Ovary (tissue), 9 donors: Measurements from ENCODE around the gene TENT5C. TPM values are rescaled to one million over a fixed set of nuclear protein-coding genes. Genes with fewer than 3 reads are reported as not detected.

Source experiments
- DNase-seq, 5 donors: peaks; one replicate each; pipeline ENCODE4 v3.0.0-alpha.2; 2019 to 2020
- H3K27ac ChIP-seq, 2 donors: fragments of 200-600 bp; one replicate each; pipeline versions ENCODE4 v1.5.1 to v1.8.0; 2019 to 2022
- H3K27me3 ChIP-seq: fragments of 200-600 bp; one replicate; pipeline ENCODE4 v1.8.0; 2022
- H3K36me3 ChIP-seq: fragments of 200-600 bp; sonication (generic); one replicate; pipeline ENCODE4 v1.5.1; 2019
- H3K4me1 ChIP-seq: one replicate; pipeline ENCODE4 v1.8.1; 2013; ENCODE audit warnings: mild to moderate bottlenecking, moderate library complexity; ENCODE audit not compliant: insufficient read depth
- H3K4me3 ChIP-seq: fragments of 200-600 bp; sonication (generic); one replicate; pipeline ENCODE4 v1.5.1; 2017
- H3K9me3 ChIP-seq, 2 donors: fragments of 200-600 bp in 1 of 2; sonication (generic) in 1 of 2; one replicate each; pipeline versions ENCODE4 v1.5.1 to v1.8.1; 2013 to 2019; ENCODE audit warnings: mild to moderate bottlenecking in 1 of 2, moderate library complexity in 1 of 2
- EP300 ChIP-seq: sonication (generic); formaldehyde crosslinking; IDR thresholded peaks from one replicate; pipeline ENCODE4 v1.6.1; 2017; ENCODE audit warnings: antibody characterized with exemption
- POLR2A ChIP-seq: fragments of 450-650 bp; IDR thresholded peaks from one replicate; pipeline ENCODE4 v1.6.1; 2017; ENCODE audit warnings: antibody characterized with exemption, mild to moderate bottlenecking, moderate library complexity
- WGBS, 3 donors: extraction: QIAGEN DNeasy Blood & Tissue Kit in 1 of 3; methylation state at CpG; one replicate each; pipeline versions ENCODE4 v1.1.5 to v1.1.7; 2013 to 2017; 5-methylcytosine and 5-hydroxymethylcytosine counted together
- intact Hi-C, 4 donors: fragments of 100-400 bp; cut with DNase I; formaldehyde crosslinking; loops; one replicate each; pipeline versions ENCODE4 v1.11.0 to v1.15.1; 2022 to 2023
- polyA plus RNA-seq, 2 donors: library from polyadenylated mRNA; stranded (reverse); fragments of 200-250 nt in 1 of 2; fragments of 350-450 nt in 1 of 2; fragmentation: Illumina TruSeq in 1 of 2; extraction: RNeasy Lipid Tissue Mini Kit (QIAGEN cat#74804) in 1 of 2; gene quantifications; one replicate each; pipeline ENCODE4 v1.2.3, GENCODE V29; 2013 to 2014
- total RNA-seq, 7 donors: library from RNA; depleted of rRNA in 2 of 7; stranded (reverse); fragments of >200 nt in 2 of 7; fragmentation: NEBNext Ultra II Directional in 3 of 7; extraction: Animal tissue kit (Norgen Biotek cat#: 25700) in 3 of 7; gene quantifications; one replicate each; pipeline versions ENCODE4 v1.1.0 to v1.2.4, GENCODE V29; 2016 to 2023
- TF ChIP-seq, protein P1 (sequence below), 3 donors: fragments of 450-650 bp in 2 of 3; fragments of 200-600 bp in 1 of 3; IDR thresholded peaks; one replicate each; pipeline versions ENCODE4 v1.5.1 to v1.8.0; 2016 to 2022; ENCODE audit warnings: antibody characterized with exemption in 3 of 3, mild to moderate bottlenecking in 1 of 3
- donor health status: DM: no; HTN: no; CAD: no; lungs with moderate emphysema.
- donor health status: DM: no; HTN: no; CAD: no.
- donor health status: Bipolar disorder and iron deficiency.
- donor health status: DM: yes; HTN: yes; CAD: no.
- donor health status: DM: no; HTN: no; CAD: no.
- donor health status: DM: yes; HTN: yes; CAD: no.

Gene TENT5C
- total and polyA plus RNA-seq, 9 donors, result 2.6 to 24.7 (median 11.4) TPM

DNA sequence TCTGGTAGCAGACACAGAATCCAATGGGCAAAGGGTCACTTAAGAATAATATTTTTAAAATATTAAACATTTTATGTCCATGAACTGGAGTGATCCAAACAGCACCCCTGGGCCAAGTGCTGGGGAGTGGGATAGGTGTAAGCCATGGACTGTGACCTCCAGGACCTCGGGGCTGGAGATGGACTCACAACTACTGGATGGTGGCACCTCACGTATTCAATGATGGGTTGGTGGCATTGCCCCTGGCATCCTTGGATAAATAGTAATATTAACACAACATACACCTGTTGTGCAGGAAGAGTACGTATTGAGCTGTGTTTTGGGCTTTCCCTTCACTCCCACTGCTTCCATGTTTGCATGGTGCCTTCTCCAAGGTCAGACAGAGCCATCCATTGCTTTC is 39.3 kb upstream of the TENT5C start:
- H3K27ac ChIP-seq, result no peak overlapping the region
- intact Hi-C loops, result no loop called here
- no peak overlapping the region for H3K4me3 ChIP-seq
- TF ChIP-seq EP300 (no peak), POLR2A (no peak)
- TF ChIP-seq, protein P1, sequence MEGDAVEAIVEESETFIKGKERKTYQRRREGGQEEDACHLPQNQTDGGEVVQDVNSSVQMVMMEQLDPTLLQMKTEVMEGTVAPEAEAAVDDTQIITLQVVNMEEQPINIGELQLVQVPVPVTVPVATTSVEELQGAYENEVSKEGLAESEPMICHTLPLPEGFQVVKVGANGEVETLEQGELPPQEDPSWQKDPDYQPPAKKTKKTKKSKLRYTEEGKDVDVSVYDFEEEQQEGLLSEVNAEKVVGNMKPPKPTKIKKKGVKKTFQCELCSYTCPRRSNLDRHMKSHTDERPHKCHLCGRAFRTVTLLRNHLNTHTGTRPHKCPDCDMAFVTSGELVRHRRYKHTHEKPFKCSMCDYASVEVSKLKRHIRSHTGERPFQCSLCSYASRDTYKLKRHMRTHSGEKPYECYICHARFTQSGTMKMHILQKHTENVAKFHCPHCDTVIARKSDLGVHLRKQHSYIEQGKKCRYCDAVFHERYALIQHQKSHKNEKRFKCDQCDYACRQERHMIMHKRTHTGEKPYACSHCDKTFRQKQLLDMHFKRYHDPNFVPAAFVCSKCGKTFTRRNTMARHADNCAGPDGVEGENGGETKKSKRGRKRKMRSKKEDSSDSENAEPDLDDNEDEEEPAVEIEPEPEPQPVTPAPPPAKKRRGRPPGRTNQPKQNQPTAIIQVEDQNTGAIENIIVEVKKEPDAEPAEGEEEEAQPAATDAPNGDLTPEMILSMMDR (IDR thresholded peaks at IDR 0.05), result no peak
- no peaks in the 10 kb centered on the region for H3K36me3 ChIP-seq
- H3K27me3 ChIP-seq, result no peaks in the 10 kb centered on the region
- no peaks in the 10 kb centered on the region for H3K4me1 ChIP-seq
- DNase-seq, result no peak
- 80 to 92% (median 82%) methylated on average over 3 of the region's 3 CpGs for WGBS, 3 donors
- no peaks in the 10 kb centered on the region for H3K9me3 ChIP-seq

DNA sequence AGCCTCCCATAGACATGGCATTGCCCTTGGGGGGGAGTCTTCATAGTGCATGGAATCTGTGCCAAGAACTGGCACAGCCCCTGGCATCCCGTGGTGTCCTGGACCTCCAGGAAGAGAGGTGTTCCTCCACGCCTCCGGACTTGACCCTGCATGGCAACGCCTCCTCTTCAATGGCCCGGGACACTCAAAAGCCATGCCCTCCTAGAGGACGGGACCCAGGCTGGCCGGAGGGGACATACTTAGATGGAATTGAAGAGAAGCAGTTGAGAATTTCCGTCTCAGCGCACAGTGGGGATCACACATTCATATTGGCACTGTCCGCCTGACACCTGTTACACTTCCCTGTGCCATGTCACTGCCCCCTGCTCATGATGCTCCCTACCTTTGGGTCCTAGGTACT is 38.4 kb upstream of the TENT5C start:
- Histone ChIP-seq H3K4me3 (no peak overlapping the region), H3K9me3 (no peaks in the 10 kb centered on the region), H3K4me1 (no peaks in the 10 kb centered on the region), H3K27me3 (no peaks in the 10 kb centered on the region), H3K36me3 (no peaks in the 10 kb centered on the region), H3K27ac (no peak overlapping the region)
- intact Hi-C loops, result no loop called here
- DNase-seq, result no peak
- TF ChIP-seq, protein P1 (IDR thresholded peaks at IDR 0.05), result no peak
- TF ChIP-seq EP300, result no peak
- no peak for TF ChIP-seq POLR2A
- 92 to 97% (median 96%) methylated on average over 10 of the region's 10 CpGs for WGBS, 3 donors

DNA sequence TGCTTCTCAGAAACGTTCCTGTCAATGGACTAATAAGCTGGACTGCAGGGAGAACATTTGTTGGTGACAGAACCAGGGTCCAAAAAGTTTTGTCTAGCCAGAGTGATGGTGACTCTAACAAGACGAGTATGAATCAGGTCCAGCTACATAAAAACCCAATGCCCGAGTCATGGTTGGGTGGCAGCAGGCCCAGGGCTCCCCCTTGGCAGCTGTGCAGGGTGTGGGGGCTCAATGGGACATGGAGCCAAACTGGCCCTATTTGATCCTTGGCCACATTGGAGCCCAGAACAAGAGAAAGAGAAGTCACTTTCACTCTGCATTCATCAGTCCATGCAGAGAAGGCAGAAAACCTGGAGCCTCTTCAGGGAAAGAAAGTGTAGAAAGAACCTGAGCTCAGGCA is 37.9 kb upstream of the TENT5C start:
- Histone ChIP-seq H3K4me1 (no peaks in the 10 kb centered on the region), H3K27ac (no peak overlapping the region), H3K4me3 (no peak overlapping the region), H3K9me3 (no peaks in the 10 kb centered on the region), H3K36me3 (no peaks in the 10 kb centered on the region), H3K27me3 (no peaks in the 10 kb centered on the region)
- intact Hi-C loops, result no loop called here
- DNase-seq, result no peak
- TF ChIP-seq EP300 (no peak), POLR2A (no peak)
- TF ChIP-seq, protein P1 (IDR thresholded peaks at IDR 0.05), result no peak
- WGBS, 3 donors, result 76 to 78% (median 76%) methylated on average over 3 of the region's 3 CpGs

DNA sequence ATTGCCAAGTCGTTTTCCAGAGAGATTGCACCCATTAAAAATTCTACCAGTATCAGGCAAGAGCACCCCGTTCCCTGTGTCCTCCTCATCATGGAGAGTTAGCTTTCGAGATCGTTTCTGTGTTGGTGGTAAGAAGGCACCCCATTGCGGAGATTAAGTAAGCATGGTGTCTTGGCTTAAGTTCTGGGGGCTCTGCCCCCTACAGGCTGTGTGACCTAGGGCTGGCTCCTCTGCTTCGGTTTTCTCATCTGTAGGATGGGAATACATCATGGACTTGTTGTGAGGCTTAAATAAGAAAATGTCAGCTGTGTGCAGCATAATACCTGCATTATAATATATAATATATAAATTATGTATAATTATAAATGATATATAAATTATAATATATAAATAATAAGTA is 36.8 kb upstream of the TENT5C start:
- intact Hi-C loops, result no loop called here
- Histone ChIP-seq H3K9me3 (no peaks in the 10 kb centered on the region), H3K27me3 (no peaks in the 10 kb centered on the region), H3K36me3 (no peaks in the 10 kb centered on the region), H3K4me3 (no peak overlapping the region), H3K27ac (no peak overlapping the region), H3K4me1 (no peaks in the 10 kb centered on the region)
- TF ChIP-seq, protein P1 (IDR thresholded peaks at IDR 0.05), result no peak
- TF ChIP-seq EP300 (no peak), POLR2A (no peak)
- DNase-seq, result no peak
- WGBS, 3 donors, result 87 to 90% (median 90%) methylated on average over 6 of the region's 6 CpGs

DNA sequence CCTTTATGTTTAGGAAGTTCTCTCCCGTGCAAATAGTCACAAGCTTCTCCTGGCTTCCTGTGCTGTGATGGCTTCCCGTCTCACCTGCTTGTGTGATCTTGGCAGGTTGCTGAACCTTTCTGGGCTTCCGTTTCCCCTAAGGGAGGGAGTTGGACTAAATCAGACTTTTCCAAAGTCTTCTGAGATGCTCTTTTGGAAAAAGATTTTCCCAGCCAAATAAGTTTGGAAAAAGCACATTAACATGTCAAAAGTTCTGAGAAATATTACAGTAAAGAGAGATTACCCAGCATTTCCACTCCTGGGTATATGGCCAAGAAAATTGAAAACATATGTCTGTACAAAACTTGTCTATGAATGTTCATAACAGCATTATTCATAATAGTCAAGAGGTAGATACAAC is 36.0 kb upstream of the TENT5C start:
- H3K27ac ChIP-seq, result no peak overlapping the region
- H3K36me3 ChIP-seq, result no peaks in the 10 kb centered on the region
- no peak overlapping the region for H3K4me3 ChIP-seq
- H3K9me3 ChIP-seq, result no peaks in the 10 kb centered on the region
- no peaks in the 10 kb centered on the region for H3K4me1 ChIP-seq
- TF ChIP-seq EP300, result no peak
- TF ChIP-seq, protein P1 (IDR thresholded peaks at IDR 0.05), result no peak
- no peak for TF ChIP-seq POLR2A
- H3K27me3 ChIP-seq, result no peaks in the 10 kb centered on the region
- 7 to 12% (median 8%) methylated on average over 3 of the region's 3 CpGs for WGBS, 3 donors
- DNase-seq, result no peak
- intact Hi-C loops, result no loop called here
